GM18526 (cell line): ENCODE measurements around the gene ORC4.

Experiments
- POLR2A ChIP-seq: IDR thresholded peaks from 3 replicates; pipeline ENCODE4 v1.6.1; 2011; ENCODE audit not compliant: insufficient read length; ENCODE audit errors: extremely low read depth

The ORC4 gene

GRCh38 chr2:147989102-147989501 is 31.4 kb downstream of the ORC4 start:
- no peak for TF ChIP-seq POLR2A

- TF ChIP-seq POLR2A, result no peak
Observed at GRCh38 chr2:147980940-147981528, 39.5 kb downstream of the ORC4 start.

DNA sequence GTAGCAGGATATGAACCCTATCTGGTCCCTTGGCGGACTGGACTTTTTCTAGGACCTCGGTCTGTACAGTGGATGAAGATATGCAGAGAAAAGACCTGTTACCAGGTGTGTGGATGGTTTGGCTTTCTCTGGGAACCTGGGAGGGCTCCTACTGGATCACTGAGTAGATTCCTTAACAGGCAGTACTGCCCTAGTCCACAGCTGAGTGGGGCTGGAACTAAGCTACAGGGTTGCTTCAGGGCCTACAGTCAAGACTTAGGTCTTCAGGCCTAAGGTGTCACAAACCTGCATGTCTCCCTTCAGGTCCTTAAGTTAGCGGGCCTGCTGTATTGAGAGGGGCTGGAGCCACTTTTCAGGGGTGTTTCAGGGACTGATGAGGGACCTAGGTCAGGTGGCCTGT is 42.9 kb downstream of the ORC4 start:
- no peak for TF ChIP-seq POLR2A

GRCh38 chr2:147976102-147976501 is 44.4 kb downstream of the ORC4 start:
- no peak for TF ChIP-seq POLR2A

GRCh38 chr2:147968571-147968970 is 52.0 kb downstream of the ORC4 start:
- TF ChIP-seq POLR2A, result no peak

- no peak for TF ChIP-seq POLR2A
Observed at GRCh38 chr2:147952118-147952517, 68.4 kb downstream of the ORC4 start.

DNA sequence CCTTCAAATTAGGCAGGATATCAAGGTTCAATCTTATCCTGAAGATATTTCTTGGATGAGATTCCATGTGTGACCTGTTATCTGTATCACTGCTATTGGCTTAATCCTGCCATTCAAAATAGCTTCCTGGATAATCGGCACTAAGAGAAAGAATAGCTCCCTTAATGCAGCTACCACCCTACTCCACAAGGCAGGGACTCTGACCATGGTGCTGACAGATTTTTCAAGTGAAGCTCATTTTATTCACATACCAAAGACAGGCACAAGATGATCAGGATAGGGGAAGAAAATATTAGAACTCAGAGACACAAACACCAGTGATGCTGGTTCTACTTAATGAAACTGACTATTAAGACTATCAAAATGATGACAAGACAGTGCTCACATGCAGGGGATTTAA is 74.9 kb downstream of the ORC4 start:
- no peak for TF ChIP-seq POLR2A

GRCh38 chr2:147939313-147939712 is 81.2 kb downstream of the ORC4 start:
- TF ChIP-seq POLR2A, result no peak

- TF ChIP-seq POLR2A, result no peak
Observed at GRCh38 chr2:147937744-147938349, 82.7 kb downstream of the ORC4 start.

DNA sequence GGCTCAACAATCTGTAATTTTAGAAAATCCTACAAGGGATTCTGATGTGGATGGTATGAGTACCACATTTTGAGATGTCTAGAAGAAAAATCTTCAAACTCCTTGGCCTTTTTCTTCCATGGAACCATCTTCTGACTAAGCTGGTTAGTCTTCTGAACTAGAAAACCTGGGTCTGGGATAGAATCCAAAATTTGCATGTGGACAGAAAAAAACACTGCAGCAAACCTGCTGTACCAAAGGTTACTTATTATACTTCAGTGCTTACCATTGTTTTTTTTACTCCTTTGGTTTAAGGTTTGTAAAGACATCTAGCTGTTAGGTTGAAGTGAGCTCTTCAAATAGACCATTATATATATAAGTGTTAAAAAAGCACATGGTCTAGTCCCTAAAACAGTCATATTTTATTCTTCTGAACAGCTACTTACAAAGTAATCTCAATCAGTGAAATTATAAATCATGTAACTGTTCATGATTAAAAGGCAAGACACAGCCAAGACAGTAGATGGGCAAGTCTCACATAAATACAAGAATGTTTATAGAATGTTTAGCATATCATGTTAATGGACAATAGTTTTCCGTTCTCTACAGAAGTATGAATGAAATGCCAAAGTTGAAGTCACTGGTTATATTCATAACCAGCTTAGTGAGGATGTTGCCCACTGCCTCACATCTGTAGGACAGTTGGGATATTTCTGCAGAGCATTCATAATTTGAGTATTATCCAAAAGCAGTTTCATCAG is 85.5 kb downstream of the ORC4 start:
- TF ChIP-seq POLR2A, result no peak

- no peak for TF ChIP-seq POLR2A
Observed at GRCh38 chr2:147933931-147934330, 86.6 kb downstream of the ORC4 start.

GRCh38 chr2:147927053-147927588 is 93.4 kb downstream of the ORC4 start:
- no peak for TF ChIP-seq POLR2A

- no peak for TF ChIP-seq POLR2A
Observed at GRCh38 chr2:147925886-147926285, 94.7 kb downstream of the ORC4 start.

- TF ChIP-seq POLR2A, result no peak
Observed at GRCh38 chr2:147924647-147925046, 95.9 kb downstream of the ORC4 start.

DNA sequence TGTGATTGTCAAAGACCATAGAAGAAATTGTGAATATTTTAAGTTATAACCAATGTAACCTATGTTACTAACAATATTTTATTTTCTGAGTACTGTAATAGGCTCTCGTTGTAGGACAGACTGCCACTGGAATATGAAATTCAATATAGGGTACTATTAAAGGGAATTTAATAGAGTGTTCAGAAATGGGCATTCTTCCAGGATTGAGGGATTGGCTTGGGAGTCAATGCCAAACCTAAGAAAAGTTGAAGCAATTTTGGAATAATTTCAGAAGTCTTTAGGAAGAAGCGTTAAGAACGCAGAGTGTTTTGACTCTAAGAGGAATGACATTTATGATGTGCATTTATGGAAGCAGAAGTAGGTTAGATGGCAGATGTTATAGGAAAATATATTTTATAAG is 96.7 kb downstream of the ORC4 start:
- TF ChIP-seq POLR2A, result no peak

DNA sequence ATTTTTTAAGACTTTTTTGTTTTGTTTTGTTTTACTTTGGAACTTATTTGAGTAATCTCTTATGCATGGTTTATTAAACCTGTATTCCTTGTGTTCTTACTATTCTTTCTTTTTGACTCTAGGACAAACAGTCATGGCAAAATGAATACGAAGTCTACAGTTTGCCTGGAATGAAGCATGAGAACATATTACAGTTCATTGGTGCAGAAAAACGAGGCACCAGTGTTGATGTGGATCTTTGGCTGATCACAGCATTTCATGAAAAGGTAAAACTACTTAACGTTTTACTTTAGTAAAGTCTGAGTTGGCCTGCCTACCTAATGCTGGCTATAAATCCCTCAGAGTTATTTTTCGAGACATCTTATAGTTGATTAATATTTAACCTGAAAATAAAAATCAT is 103.4 kb downstream of the ORC4 start:
- no peak for TF ChIP-seq POLR2A
